Measurements from ENCODE around the gene DRICH1.
"Not testable (repeated sequence)": the region's sequence is repeated elsewhere in the genome, so short reads cannot be mapped to it uniquely, and the experiment has no call there.

GRCh38 chr22:23671387-23671786 lies 39.3 kb upstream of the DRICH1 start:
- TF ChIP-seq TAF1 (IDR thresholded peaks at IDR 0.05; ENCODE audit: borderline replicate concordance, low read depth, low read length); REST (IDR thresholded peaks at IDR 0.05; ENCODE audit: low read depth, low read length); POLR2AphosphoS5 (IDR thresholded peaks at IDR 0.05; ENCODE audit: low read depth, low read length); CTCF (IDR thresholded peaks at IDR 0.05); PBX3 (IDR thresholded peaks at IDR 0.05); SMC3 (IDR thresholded peaks at IDR 0.05; ENCODE audit: low read depth, low read length); GATA2 (CRISPR knock-in tag; IDR thresholded peaks at IDR 0.05); EZH2phosphoT487 (IDR thresholded peaks at IDR 0.05; ENCODE audit: borderline replicate concordance, low read depth); JUND (IDR thresholded peaks at IDR 0.05); FOXM1 (IDR thresholded peaks at IDR 0.05; ENCODE audit: low read depth); FOSL2 (IDR thresholded peaks at IDR 0.05; ENCODE audit: borderline replicate concordance, low read depth); EP300 (IDR thresholded peaks at IDR 0.05; ENCODE audit: borderline replicate concordance in 1 of 2, low read depth in 1 of 2, low read length in 1 of 2); ELF1 (IDR thresholded peaks at IDR 0.05); NRF1 (IDR thresholded peaks at IDR 0.05; ENCODE audit: low read depth, low read length): not testable (repeated sequence)
